ENCODE results near the gene FBXO39.
"Not testable (repeated sequence)": the region's sequence is repeated elsewhere in the genome, so short reads cannot be mapped to it uniquely, and the experiment has no call there.

DNA sequence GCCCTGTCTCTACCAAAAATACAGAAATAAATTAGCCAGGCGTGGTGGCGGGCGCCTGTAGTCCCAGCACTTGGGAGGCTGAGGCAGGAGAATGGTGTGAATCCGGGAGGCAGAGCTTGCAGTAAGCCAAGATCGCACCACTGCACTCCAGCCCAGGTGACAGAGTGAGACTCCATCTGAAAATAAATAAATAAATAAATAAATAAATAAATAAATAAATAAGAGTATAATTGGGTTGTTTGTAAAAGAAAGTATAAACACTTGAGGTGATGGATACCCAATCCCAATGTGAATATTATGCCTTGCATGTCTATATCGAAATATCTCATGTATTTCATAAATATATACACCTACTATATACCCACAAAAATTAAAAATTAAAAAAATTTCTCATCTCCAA, 29.4 kb upstream of the FBXO39 start:
- TF ChIP-seq POLR2A (IDR thresholded peaks at IDR 0.05; ENCODE audit: low read depth, low read length); POLR2AphosphoS5 (IDR thresholded peaks at IDR 0.05; ENCODE audit: low read depth, low read length); PAX5 (IDR thresholded peaks at IDR 0.05; ENCODE audit: insufficient read depth, low read length, severe bottlenecking); SPI1 (IDR thresholded peaks at IDR 0.05; ENCODE audit: low read depth, low read length); TAF1 (IDR thresholded peaks at IDR 0.05; ENCODE audit: low read depth, low read length): not testable (repeated sequence)
